GM12878 (cell line): ENCODE measurements around the gene ZFR. TPM values are rescaled to one million over a fixed set of nuclear protein-coding genes. Genes with fewer than 3 reads are reported as not detected.

Experiments
- ATAC-seq: fragments of 200-7000 bp; cut with Tn5 transposase; 3 replicates; pipeline ENCODE4 v1.9.1; 2020; ENCODE audit warnings: mild to moderate bottlenecking, moderate library complexity
- BruUV-seq: library from RNA; stranded (reverse); fragments of 400-500 nt; replicated peaks from 2 replicates; lab custom pipeline; 2021; lab: Mats Ljungman, UMichigan
- CTCF ChIA-PET: fragments of 300-600 bp; sonication (Branson Sonifier 250); formaldehyde crosslinking; extraction: SDS; loops from one replicate; lab custom pipeline; 2021; ENCODE audit warnings: inconsistent platforms; lab: Yijun Ruan, JAX
- POLR2A ChIA-PET: fragments of 350-600 bp; formaldehyde crosslinking; extraction: SDS; loops from one replicate; lab custom pipeline; 2021; ENCODE audit warnings: inconsistent platforms; lab: Charles Lee
- RAD21 ChIA-PET: fragments of 300-600 bp; sonication (Branson Sonifier 250); formaldehyde crosslinking; loops from one replicate; lab custom pipeline; 2023; ENCODE audit warnings: antibody characterized with exemption; ENCODE audit not compliant: unreplicated experiment; lab: Charles Lee
- SMC1A ChIA-PET: fragments of 300-600 bp; sonication (Branson Sonifier 250); formaldehyde crosslinking; loops from one replicate; lab custom pipeline; 2023; ENCODE audit not compliant: unreplicated experiment, uncharacterized antibody; lab: Charles Lee
- DNase-seq: peaks from one replicate; pipeline ENCODE4 v3.0.0-alpha.2; 2011; ENCODE audit warnings: low read depth, low spot score
- FAIRE-seq: peaks from 3 replicates; lab custom pipeline; 2011; peaks lifted over from hg19 to GRCh38; lab: Jason Lieb, UNC
- H2AFZ ChIP-seq: 2 replicates; pipeline ENCODE4 v1.6.0; 2011; ENCODE audit warnings: low read depth, low read length, control low read depth; ENCODE audit not compliant: control insufficient read depth
- H3K27ac ChIP-seq: 2 replicates; pipeline ENCODE4 v1.5.1; 2011; ENCODE audit warnings: control low read depth; ENCODE audit not compliant: control insufficient read depth, insufficient read depth
- H3K27me3 ChIP-seq, 2 experiments: replicated peaks in 1 of 2; 2 replicates each; pipeline versions ENCODE4 v1.6.0 to v1.6.1; 2011; ENCODE audit warnings: low read length in 1 of 2; ENCODE audit not compliant: control insufficient read depth in 2 of 2, insufficient read depth in 2 of 2
- H3K36me3 ChIP-seq, 2 experiments: 2 replicates each; pipeline ENCODE4 v1.5.1; 2011; ENCODE audit warnings: low read length in 1 of 2; ENCODE audit not compliant: control insufficient read depth in 2 of 2, insufficient read depth in 2 of 2
- H3K4me1 ChIP-seq: 2 replicates; pipeline ENCODE4 v1.6.1; 2011; ENCODE audit warnings: mild to moderate bottlenecking, low read length, moderate library complexity, mixed read lengths; ENCODE audit not compliant: control insufficient read depth, insufficient read depth
- H3K4me2 ChIP-seq: 2 replicates; pipeline ENCODE4 v1.6.0; 2011; ENCODE audit warnings: control low read depth; ENCODE audit not compliant: control insufficient read depth, insufficient read depth
- H3K4me3 ChIP-seq: fragments of 200-600 bp; sonication (generic); 2 replicates; pipeline ENCODE4 v1.5.1; 2016
- H3K79me2 ChIP-seq: 2 replicates; pipeline ENCODE4 v1.6.0; 2011; ENCODE audit warnings: low read length; ENCODE audit not compliant: control insufficient read depth, insufficient read depth
- H3K9ac ChIP-seq: 2 replicates; pipeline ENCODE4 v1.8.0; 2011; ENCODE audit warnings: low read length, control low read depth, mixed read lengths; ENCODE audit not compliant: control insufficient read depth, insufficient read depth
- H3K9me3 ChIP-seq: replicated peaks from 3 replicates; pipeline ENCODE4 v1.5.1; 2011; ENCODE audit warnings: mild to moderate bottlenecking, low read length; ENCODE audit not compliant: control insufficient read depth, insufficient read depth
- H4K20me1 ChIP-seq: 2 replicates; pipeline ENCODE4 v1.6.0; 2011; ENCODE audit not compliant: control insufficient read depth, insufficient read depth
- BRCA1 ChIP-seq: IDR thresholded peaks from 2 replicates; pipeline ENCODE4 v1.6.1; 2011; ENCODE audit warnings: low read depth, low read length, improper control_type of control experiment
- IRF3 ChIP-seq: fragments of 450-650 bp; IDR thresholded peaks from 2 replicates; pipeline ENCODE4 v1.6.1; 2014; ENCODE audit warnings: mild to moderate bottlenecking
- MEF2A ChIP-seq: IDR thresholded peaks from 2 replicates; pipeline ENCODE4 v1.6.1; 2011; ENCODE audit warnings: low read depth, mild to moderate bottlenecking, low read length, moderate library complexity; ENCODE audit not compliant: insufficient read depth
- NBN ChIP-seq: fragments of 450-650 bp; IDR thresholded peaks from 2 replicates; pipeline ENCODE4 v1.6.1; 2016
- NR2C1 ChIP-seq: fragments of 450-650 bp; IDR thresholded peaks from 2 replicates; pipeline ENCODE4 v1.6.1; 2017; ENCODE audit warnings: antibody characterized with exemption, mild to moderate bottlenecking, moderate library complexity
- PBX3 ChIP-seq: IDR thresholded peaks from 2 replicates; pipeline ENCODE4 v1.6.1; 2011; ENCODE audit warnings: mild to moderate bottlenecking, low read depth, low read length, moderate library complexity; ENCODE audit not compliant: insufficient replicate concordance
- RCOR1 ChIP-seq: conservative IDR thresholded peaks from 2 replicates; pipeline ENCODE4 v1.6.1; 2012; ENCODE audit warnings: low read depth, low read length, improper control_type of control experiment
- SIN3A ChIP-seq: IDR thresholded peaks from 2 replicates; pipeline ENCODE4 v1.6.1; 2012; ENCODE audit warnings: low read depth, low read length, improper control_type of control experiment
- SMAD1 ChIP-seq: fragments of 450-650 bp; IDR thresholded peaks from 2 replicates; pipeline ENCODE4 v1.6.1; 2018; ENCODE audit warnings: mild to moderate bottlenecking, low read depth; ENCODE audit not compliant: partially characterized antibody
- SMARCA5 ChIP-seq: fragments of 450-650 bp; IDR thresholded peaks from 2 replicates; pipeline ENCODE4 v1.6.1; 2017; ENCODE audit warnings: mild to moderate bottlenecking
- SREBF2 ChIP-seq: IDR thresholded peaks from 2 replicates; pipeline ENCODE4 v1.6.1; 2012; ENCODE audit warnings: mild to moderate bottlenecking, low read length
- SRF ChIP-seq, 2 experiments: IDR thresholded peaks; 2 replicates each; pipeline ENCODE4 v1.6.1; 2011; ENCODE audit warnings: low read depth in 2 of 2, low read length in 2 of 2, mild to moderate bottlenecking in 1 of 2, moderate library complexity in 1 of 2
- SUPT20H ChIP-seq: IDR thresholded peaks from 2 replicates; pipeline ENCODE4 v1.6.1; 2011; ENCODE audit warnings: low read depth, mild to moderate bottlenecking, low read length, moderate library complexity, borderline replicate concordance; ENCODE audit not compliant: control insufficient read depth
- SUZ12 ChIP-seq: fragments of 200-600 bp; sonication (generic); IDR thresholded peaks from one replicate; pipeline ENCODE4 v1.6.1; 2018; ENCODE audit warnings: antibody characterized with exemption, mild to moderate bottlenecking; ENCODE audit not compliant: unreplicated experiment
- USF1 ChIP-seq: IDR thresholded peaks from 2 replicates; pipeline ENCODE4 v1.6.1; 2011; ENCODE audit warnings: borderline replicate concordance, low read depth, mild to moderate bottlenecking, moderate library complexity, mixed read lengths, low read length; ENCODE audit not compliant: insufficient read depth; ENCODE audit errors: extremely low read length
- YY1 ChIP-seq: IDR thresholded peaks from 2 replicates; pipeline ENCODE4 v1.6.1; 2011; ENCODE audit warnings: low read depth, mild to moderate bottlenecking, low read length
- ZNF622 ChIP-seq: fragments of 450-650 bp; IDR thresholded peaks from 2 replicates; pipeline ENCODE4 v1.6.1; 2017; ENCODE audit warnings: mild to moderate bottlenecking, inconsistent platforms
- WGBS: methylation state at CpG from one replicate; pipeline ENCODE4 v1.1.6; 2016; ENCODE audit warnings: low lambda C conversion rate; ENCODE audit not compliant: insufficient replicate concordance, insufficient coverage; ENCODE audit errors: missing lambda C conversion rate; 5-methylcytosine and 5-hydroxymethylcytosine counted together
- in situ Hi-C: fragments of 300-500 bp; cut with MboI; formaldehyde crosslinking; loops from 9 replicates; pipeline ENCODE4 v1.14.3; 2018; ENCODE audit warnings: mixed read lengths
- intact Hi-C: fragments of 100-400 bp; cut with micrococcal nuclease; formaldehyde crosslinking; loops from one replicate; pipeline ENCODE4 v1.14.2; 2022; ENCODE audit not compliant: unreplicated experiment
- polyA plus RNA-seq, 11 experiments: library from polyadenylated mRNA; depleted of rRNA in 4 of 11; unstranded in 6 of 11; stranded (reverse) in 5 of 11; fragments of >200 nt; fragmentation: Nextera tagmentation in 4 of 11; fragmentation: Illumina TruSeq in 1 of 11; extraction: Ambion mirVana in 4 of 11; extraction: Trizol in 1 of 11; gene quantifications; 1 replicate in 1 of 11; 2 replicates in 10 of 11; pipeline versions ENCODE4 v1.2.1 to v1.2.3, GENCODE V29; 2011 to 2016; ENCODE audit warnings: inconsistent platforms in 2 of 11, missing spikeins in 2 of 11, low read depth in 1 of 11
- total RNA-seq, 4 experiments: library from RNA; depleted of rRNA in 3 of 4; stranded (reverse); fragments of >200 nt in 3 of 4; fragmentation: Illumina TruSeq in 1 of 4; extraction: Trizol in 1 of 4; gene quantifications; 2 replicates each; pipeline versions ENCODE4 v1.2.1 to v1.2.3, GENCODE V29; 2013 to 2021

Gene ZFR
- total and polyA plus RNA-seq, 10 of the 15 experiments (the other 5 are each of a cell fraction or from before 2014, with no cell fraction given), result 33.7 to 90.6 (median 72.9) TPM

GRCh38 chr5:32360906-32361305 is 83.6 kb downstream of the ZFR start (continued):
- TF ChIP-seq SMAD1 (no peak), SIN3A (no peak), BRCA1 (no peak)

- H3K79me2 ChIP-seq, result no peaks in the 10 kb centered on the region
- peaks cover 0 to 19% of the 10 kb centered on the region in 2 experiments for H3K36me3 ChIP-seq
- no peaks in the 10 kb centered on the region for H3K27me3 ChIP-seq
- RAD21 ChIA-PET, result no interaction called here
- H3K4me1 ChIP-seq, result no peaks in the 10 kb centered on the region
- in situ Hi-C loops, result no loop called here
- FAIRE-seq (no peak), ATAC-seq (no peak), DNase-seq (no peak)
- no peak overlapping the region for H2AFZ ChIP-seq
- no peaks in the 10 kb centered on the region for H3K9me3 ChIP-seq
- no peaks in the 10 kb centered on the region for H4K20me1 ChIP-seq
- CTCF ChIA-PET, result no interaction called here
- no TSS peak for BruUV-seq
- 88% methylated on average over 6 of the region's 6 CpGs for WGBS
- intact Hi-C loops, result no loop called here
- TF ChIP-seq ZNF622 (no peak), IRF3 (no peak), RCOR1 (no peak), USF1 (no peak), SIN3A (no peak), NBN (no peak), SREBF2 (no peak), SUPT20H (no peak), SMARCA5 (no peak), SUZ12 (no peak), PBX3 (no peak), YY1 (no peak), NR2C1 (no peak), SRF (IDR thresholded peaks at IDR 0.05; ENCODE audit: low read depth in 2 of 2, low read length in 2 of 2) (no peak), MEF2A (no peak)
- H3K4me2 ChIP-seq, result no peak overlapping the region
- POLR2A ChIA-PET, result no interaction called here
- H3K9ac ChIP-seq, result no peak overlapping the region
- no peak overlapping the region for H3K4me3 ChIP-seq
- H3K27ac ChIP-seq, result no peak overlapping the region
- SMC1A ChIA-PET, result no interaction called here
These were observed 85.9 kb downstream of the ZFR start for GRCh38 chr5:32358611-32359010.
